Daoy (cell line): ENCODE measurements around the gene TBC1D2B. TPM values are rescaled to one million over a fixed set of nuclear protein-coding genes. Genes with fewer than 3 reads are reported as not detected.
A peak's percentile ranks its signal among the peaks of the same experiment; 100 is the strongest.
"Not testable (repeated sequence)": the region's sequence is repeated elsewhere in the genome, so short reads cannot be mapped to it uniquely, and the experiment has no call there.

Experiments
- DNase-seq: peaks from one replicate; pipeline ENCODE4 v3.0.0-alpha.2; 2015; ENCODE audit warnings: low read depth
- total RNA-seq: library from RNA; depleted of rRNA; stranded (reverse); fragments of >200 nt; shearing (Covaris generic); gene quantifications from 2 replicates; pipeline ENCODE4 v1.2.3, GENCODE V29; 2014

The TBC1D2B gene
- total RNA-seq, 1 experiment from 2014 or later, result 8.2 TPM

GRCh38 chr15:77975332-77976094 lies 102.0 kb downstream of the TBC1D2B start:
- DNase-seq, result no peak

GRCh38 chr15:77974416-77975331 lies 102.8 kb downstream of the TBC1D2B start:
- no peak for DNase-seq

- peak; percentile 69 for DNase-seq
Measured at GRCh38 chr15:77974098-77974414, 103.5 kb downstream of the TBC1D2B start.

GRCh38 chr15:77973273-77974097 lies 104.0 kb downstream of the TBC1D2B start:
- not testable (repeated sequence) for DNase-seq

- not testable (repeated sequence) for DNase-seq
Measured at GRCh38 chr15:77972706-77973105, 104.8 kb downstream of the TBC1D2B start.

- DNase-seq, result not testable (repeated sequence)
Measured at GRCh38 chr15:77971875-77972274, 105.6 kb downstream of the TBC1D2B start.

GRCh38 chr15:77970813-77971360 lies 106.6 kb downstream of the TBC1D2B start:
- not testable (repeated sequence) for DNase-seq

GRCh38 chr15:77969055-77969454 lies 108.5 kb downstream of the TBC1D2B start:
- DNase-seq, result no peak

- no peak for DNase-seq
Measured at GRCh38 chr15:77967798-77968197, 109.7 kb downstream of the TBC1D2B start.

GRCh38 chr15:77967235-77967615 lies 110.3 kb downstream of the TBC1D2B start:
- DNase-seq, result not testable (repeated sequence)

- peak; percentile 55 for DNase-seq
Measured at GRCh38 chr15:77966540-77967234, 110.8 kb downstream of the TBC1D2B start.

GRCh38 chr15:77964193-77964592 lies 113.3 kb downstream of the TBC1D2B start:
- no peak for DNase-seq

- peak; percentile 77 for DNase-seq
Measured at GRCh38 chr15:77959432-77959879, 118.1 kb downstream of the TBC1D2B start.

- not testable (repeated sequence) for DNase-seq
Measured at GRCh38 chr15:77958716-77959431, 118.6 kb downstream of the TBC1D2B start.

- not testable (repeated sequence) for DNase-seq
Measured at GRCh38 chr15:77958021-77958420, 119.5 kb downstream of the TBC1D2B start.

GRCh38 chr15:77953926-77954325 lies 123.6 kb downstream of the TBC1D2B start:
- DNase-seq, result peak; percentile 59

- not testable (repeated sequence) for DNase-seq
Measured at GRCh38 chr15:77952928-77953446, 124.5 kb downstream of the TBC1D2B start.

- not testable (repeated sequence) for DNase-seq
Measured at GRCh38 chr15:77951105-77951786, 126.3 kb downstream of the TBC1D2B start.

- not testable (repeated sequence) for DNase-seq
Measured at GRCh38 chr15:77950470-77950869, 127.0 kb downstream of the TBC1D2B start.
